ENCODE results near the gene MAG.

DNA sequence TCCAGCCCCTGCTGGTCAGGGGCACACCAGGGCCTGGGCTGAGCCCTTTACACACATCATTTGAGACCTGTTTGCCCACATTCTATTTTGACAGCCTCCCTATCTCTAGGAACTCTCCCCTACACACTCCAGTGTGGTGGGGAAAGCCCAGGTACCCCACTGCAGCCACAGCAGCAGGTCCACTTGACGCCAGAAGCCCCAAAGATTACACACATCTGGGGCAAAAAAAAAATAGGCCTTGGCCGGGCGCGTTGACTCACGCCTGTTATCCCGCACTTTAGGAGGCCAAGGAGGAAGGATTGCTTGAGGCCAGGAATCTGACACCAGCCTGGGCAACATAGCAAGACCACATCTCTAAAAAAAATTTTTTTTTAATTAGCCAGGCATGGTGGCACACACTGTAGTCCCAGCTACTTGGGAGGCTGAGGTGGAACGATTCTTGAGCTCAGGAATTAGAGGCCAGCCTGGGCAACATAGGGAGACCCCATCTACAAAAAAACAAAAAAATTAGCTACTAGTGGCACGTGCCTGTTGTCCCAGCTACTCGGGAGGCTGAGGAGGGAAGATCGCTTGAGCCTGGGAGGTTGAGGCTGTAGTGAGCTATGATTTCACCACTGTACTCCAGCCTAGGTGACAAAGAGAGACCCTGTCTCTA, 19.0 kb downstream of the MAG start:
- TF ChIP-seq CTCF (IDR thresholded peaks at IDR 0.05 in 2 of 3, conservative IDR thresholded peaks at IDR 0.05 in 1 of 3; ENCODE audit: insufficient read depth in 2 of 3, low read depth in 1 of 3, low read length in 3 of 3) (no peak), NCOA1 (IDR thresholded peaks at IDR 0.05; ENCODE audit: low read depth) (no peak), ZBTB7A (IDR thresholded peaks at IDR 0.05; ENCODE audit: borderline replicate concordance, control insufficient read depth, low read depth, low read length) (no peak), MAFF (IDR thresholded peaks at IDR 0.05; ENCODE audit: low read length) (no peak), NR2C2 (CRISPR knock-in tag; IDR thresholded peaks at IDR 0.05) (no peak), NR2C2 (tag; IDR thresholded peaks at IDR 0.05) (no peak), ELF1 (tag; IDR thresholded peaks at IDR 0.05) (no peak)

Measured in K562 (cell line).